GM10266 (cell line): ENCODE measurements around the gene USP31.
"Not testable (repeated sequence)": the region's sequence is repeated elsewhere in the genome, so short reads cannot be mapped to it uniquely, and the experiment has no call there.

Experiments
- DNase-seq: peaks from one replicate; pipeline ENCODE4 v3.0.0; 2012; ENCODE audit errors: extremely low spot score
- TF ChIP-seq, protein P1 (sequence below): IDR thresholded peaks from 2 replicates; pipeline ENCODE4 v1.5.1; 2012; ENCODE audit warnings: mild to moderate bottlenecking, low read depth; ENCODE audit not compliant: control insufficient read depth, insufficient read depth; ENCODE audit errors: missing control alignments

The USP31 gene

DNA sequence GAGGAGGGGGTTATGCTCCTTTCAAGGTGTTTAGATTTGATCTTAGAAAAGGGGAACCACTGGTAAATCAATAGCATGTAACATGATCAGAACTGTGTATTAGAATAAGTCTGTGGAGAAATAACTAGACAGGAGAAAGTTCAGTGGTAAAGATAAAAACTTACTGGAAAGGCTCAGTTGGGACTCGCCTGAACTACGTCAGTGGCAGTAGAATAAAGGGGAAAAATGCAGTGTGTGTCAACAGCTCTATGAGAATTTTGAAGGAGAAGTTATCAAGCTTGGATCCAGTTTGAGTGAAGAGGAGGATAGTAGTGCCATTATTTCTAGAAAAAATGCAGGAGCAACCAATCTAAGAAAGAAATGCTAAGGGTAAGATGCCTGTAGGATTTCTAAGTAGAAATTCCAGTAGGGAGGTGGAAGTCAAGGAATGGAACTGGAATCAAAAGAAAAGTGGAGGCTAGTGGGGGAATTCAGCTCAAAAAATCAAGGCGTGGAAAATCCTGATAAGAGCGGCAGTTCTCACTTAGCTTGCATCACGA, 48.2 kb downstream of the USP31 start:
- TF ChIP-seq, protein P1, sequence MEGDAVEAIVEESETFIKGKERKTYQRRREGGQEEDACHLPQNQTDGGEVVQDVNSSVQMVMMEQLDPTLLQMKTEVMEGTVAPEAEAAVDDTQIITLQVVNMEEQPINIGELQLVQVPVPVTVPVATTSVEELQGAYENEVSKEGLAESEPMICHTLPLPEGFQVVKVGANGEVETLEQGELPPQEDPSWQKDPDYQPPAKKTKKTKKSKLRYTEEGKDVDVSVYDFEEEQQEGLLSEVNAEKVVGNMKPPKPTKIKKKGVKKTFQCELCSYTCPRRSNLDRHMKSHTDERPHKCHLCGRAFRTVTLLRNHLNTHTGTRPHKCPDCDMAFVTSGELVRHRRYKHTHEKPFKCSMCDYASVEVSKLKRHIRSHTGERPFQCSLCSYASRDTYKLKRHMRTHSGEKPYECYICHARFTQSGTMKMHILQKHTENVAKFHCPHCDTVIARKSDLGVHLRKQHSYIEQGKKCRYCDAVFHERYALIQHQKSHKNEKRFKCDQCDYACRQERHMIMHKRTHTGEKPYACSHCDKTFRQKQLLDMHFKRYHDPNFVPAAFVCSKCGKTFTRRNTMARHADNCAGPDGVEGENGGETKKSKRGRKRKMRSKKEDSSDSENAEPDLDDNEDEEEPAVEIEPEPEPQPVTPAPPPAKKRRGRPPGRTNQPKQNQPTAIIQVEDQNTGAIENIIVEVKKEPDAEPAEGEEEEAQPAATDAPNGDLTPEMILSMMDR, result no peak
- DNase-seq, result no peak

DNA sequence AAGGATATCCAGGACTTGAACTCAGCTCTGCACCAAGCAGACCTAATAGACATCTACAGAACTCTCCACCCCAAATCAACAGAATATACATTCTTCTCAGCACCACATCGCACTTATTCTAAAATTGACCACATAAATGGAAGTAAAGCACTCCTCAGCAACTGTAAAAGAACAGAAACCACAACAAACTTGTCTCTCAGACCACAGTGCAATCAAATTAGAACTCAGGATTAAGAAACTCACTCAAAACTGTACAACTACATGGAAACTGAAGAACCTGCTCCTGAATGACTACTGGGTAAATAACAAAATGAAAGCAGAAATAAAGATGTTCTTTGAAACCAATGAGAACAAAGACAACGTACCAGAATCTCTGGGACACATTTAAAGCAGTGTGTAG, 52.8 kb downstream of the USP31 start:
- DNase-seq, result not testable (repeated sequence)

DNA sequence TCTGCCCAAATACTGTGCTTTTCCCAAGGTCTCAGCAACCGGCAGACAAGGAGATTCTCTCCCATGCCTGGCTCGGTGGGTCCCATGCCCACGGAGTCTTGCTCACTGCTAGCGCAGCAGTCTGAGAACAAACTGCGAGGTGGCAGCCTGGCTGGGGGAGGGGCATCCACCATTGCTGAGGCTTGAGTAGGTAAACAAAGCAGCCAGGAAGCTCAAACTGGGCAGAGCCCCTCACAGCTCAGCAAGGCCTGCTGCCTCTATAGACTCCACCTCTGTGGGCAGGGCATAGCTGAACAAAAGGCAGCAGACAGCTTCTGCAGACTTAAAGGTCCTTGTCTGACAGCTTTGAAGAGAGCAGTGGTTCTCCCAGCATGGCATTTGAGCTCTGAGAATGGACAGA, 55.1 kb downstream of the USP31 start:
- DNase-seq, result not testable (repeated sequence)

DNA sequence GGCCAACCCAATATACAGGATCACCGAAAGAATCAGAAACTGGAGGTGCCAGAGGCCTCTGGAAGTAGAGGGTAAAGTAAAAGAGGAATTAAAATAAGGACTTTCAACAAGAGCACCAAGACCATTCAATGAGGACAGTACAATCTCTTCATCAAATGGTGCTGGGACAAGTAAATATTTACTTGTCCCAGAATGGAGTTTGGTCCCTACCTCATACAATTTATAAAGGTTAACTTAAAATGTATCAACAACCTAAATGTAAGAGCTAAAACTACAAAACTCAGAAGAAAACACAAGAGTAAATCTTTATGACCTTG, 56.5 kb downstream of the USP31 start:
- TF ChIP-seq, protein P1, result no peak
- no peak for DNase-seq

- DNase-seq, result no peak
- TF ChIP-seq, protein P1, result no peak
Observed at GRCh38 chr16:23092072-23092800, 57.0 kb downstream of the USP31 start.

DNA sequence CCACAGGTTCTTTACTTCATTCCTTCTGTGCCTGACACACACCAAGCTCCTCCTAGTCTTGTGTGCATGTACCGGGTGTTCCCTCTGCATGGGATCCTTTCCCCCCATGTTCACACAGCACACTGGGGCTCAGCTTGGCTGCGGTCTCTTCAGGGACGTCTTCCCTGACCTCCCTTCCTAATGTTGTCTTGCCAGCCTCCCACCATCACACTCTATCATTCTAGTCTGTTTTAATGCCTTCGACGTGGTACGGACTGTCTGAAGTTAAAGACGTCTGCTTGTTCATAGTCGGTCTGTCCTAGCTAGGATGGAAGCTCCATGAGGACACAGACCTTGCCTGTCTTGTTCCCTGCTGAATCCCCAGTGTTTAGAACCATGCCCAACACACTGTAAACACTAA, 60.1 kb downstream of the USP31 start:
- TF ChIP-seq, protein P1, result no peak
- DNase-seq, result no peak

GRCh38 chr16:23088018-23088417, 61.2 kb downstream of the USP31 start:
- TF ChIP-seq, protein P1, result no peak
- DNase-seq, result no peak

DNA sequence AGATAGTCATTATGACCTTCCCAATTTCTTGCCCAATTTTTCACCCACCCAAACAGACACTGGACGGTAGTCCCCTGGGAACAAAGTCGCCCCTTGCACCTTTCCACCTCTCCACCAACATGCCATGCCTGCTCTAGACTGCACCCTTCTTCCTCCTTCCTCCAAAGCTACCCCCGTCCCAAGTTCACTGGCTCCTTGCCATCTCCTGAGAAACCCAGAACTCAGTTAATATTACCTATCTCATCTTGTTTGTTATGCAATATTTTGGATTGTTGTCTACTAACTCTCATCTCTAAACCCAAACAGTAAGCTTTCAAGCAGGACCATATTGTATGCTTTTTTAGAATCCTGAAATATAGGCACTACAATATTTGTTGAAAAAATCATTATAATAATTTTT, 63.3 kb downstream of the USP31 start:
- no peak for DNase-seq
- TF ChIP-seq, protein P1, result no peak
